Natural killer cell (primary cell): Measurements from ENCODE around the gene ST3GAL3. TPM values are rescaled to one million over a fixed set of nuclear protein-coding genes. Genes with fewer than 3 reads are reported as not detected.
"Not testable (repeated sequence)": the region's sequence is repeated elsewhere in the genome, so short reads cannot be mapped to it uniquely, and the experiment has no call there.

ENCODE experiments used
- ATAC-seq, 3 donors: fragments of 150-1000 bp in 2 of 3; fragments of 200-7000 bp in 1 of 3; cut with Tn5 transposase; 1 replicate in 1 of 3; 2 replicates in 2 of 3; pipeline ENCODE4 v1.10.0; 2021; ENCODE audit warnings: mild to moderate bottlenecking in 2 of 3, moderate library complexity in 2 of 3
- DNase-seq, 2 donors: peaks; one replicate each; pipeline versions ENCODE4 v3.0.0 to v3.0.0-alpha.2; 2013 to 2021; ENCODE audit warnings: mixed read lengths in 1 of 2
- H3K27ac ChIP-seq: one replicate; pipeline ENCODE4 v1.5.1; 2013; ENCODE audit warnings: mild to moderate bottlenecking, low read length
- H3K27me3 ChIP-seq: one replicate; pipeline ENCODE4 v1.6.1; 2013; ENCODE audit warnings: low read length; ENCODE audit not compliant: control insufficient read depth, insufficient read depth
- H3K36me3 ChIP-seq: one replicate; pipeline ENCODE4 v1.6.1; 2013; ENCODE audit warnings: low read length; ENCODE audit not compliant: control insufficient read depth, insufficient read depth
- H3K4me1 ChIP-seq: one replicate; pipeline ENCODE4 v1.6.1; 2013; ENCODE audit warnings: low read length; ENCODE audit not compliant: control insufficient read depth, insufficient read depth
- H3K4me3 ChIP-seq: one replicate; pipeline ENCODE4 v1.5.1; 2013; ENCODE audit warnings: low read length
- H3K9me3 ChIP-seq: one replicate; pipeline ENCODE4 v1.6.1; 2013; ENCODE audit warnings: low read length; ENCODE audit not compliant: control insufficient read depth, insufficient read depth
- H3K27ac Mint-ChIP-seq, 2 donors: one replicate each; pipeline ENCODE4 v1.8.0; 2022; ENCODE audit warnings: mild to moderate bottlenecking in 2 of 2, mixed read lengths in 2 of 2, moderate library complexity in 1 of 2
- H3K27me3 Mint-ChIP-seq, 2 donors: one replicate each; pipeline ENCODE4 v1.8.0; 2022; ENCODE audit warnings: low read depth in 2 of 2, mixed read lengths in 2 of 2
- H3K36me3 Mint-ChIP-seq: one replicate; pipeline ENCODE4 v1.8.0; 2022; ENCODE audit warnings: mixed read lengths
- H3K4me1 Mint-ChIP-seq, 2 donors: one replicate each; pipeline ENCODE4 v1.8.0; 2022; ENCODE audit warnings: mixed read lengths in 2 of 2
- H3K4me3 Mint-ChIP-seq: one replicate; pipeline ENCODE4 v1.8.0; 2022; ENCODE audit warnings: mild to moderate bottlenecking, moderate library complexity, mixed read lengths
- H3K9me3 Mint-ChIP-seq, 2 donors: one replicate each; pipeline ENCODE4 v1.8.0; 2022; ENCODE audit warnings: mixed read lengths in 2 of 2
- CTCF ChIP-seq: fragments of 200-600 bp; IDR thresholded peaks from one replicate; pipeline ENCODE4 v1.8.0; 2022; ENCODE audit warnings: antibody characterized with exemption
- WGBS: methylation state at CpG from one replicate; pipeline ENCODE4 v1.1.7; 2013; ENCODE audit warnings: missing lambda C conversion rate; ENCODE audit not compliant: insufficient coverage; 5-methylcytosine and 5-hydroxymethylcytosine counted together
- intact Hi-C: fragments of 100-400 bp; cut with micrococcal nuclease; formaldehyde crosslinking; loops from one replicate; pipeline ENCODE4 v1.14.2; 2022
- total RNA-seq, 4 donors: library from RNA; stranded (reverse); fragments of 120-200 nt in 1 of 4; gene quantifications; one replicate each; pipeline versions ENCODE4 v1.2.3 to v1.2.4, GENCODE V29; 2013 to 2022

ST3GAL3 gene
- total RNA-seq, 3 donors from 2014 or later (not counting 1 experiment from before 2014, with no cell fraction given) = 22.2 to 27.3 (median 22.3) TPM

GRCh38 chr1:43832998-43833397 lies 125.7 kb downstream of the ST3GAL3 start:
- H3K4me3 Mint-ChIP-seq = no peak overlapping the region
- ATAC-seq (no peak), DNase-seq (no peak)
- H3K4me1 Mint-ChIP-seq = peaks cover 9 to 13% of the 10 kb centered on the region in 2 donors
- H3K27me3 Mint-ChIP-seq = no peaks in the 10 kb centered on the region
- Histone ChIP-seq H3K9me3 (no peaks in the 10 kb centered on the region), H3K27me3 (no peaks in the 10 kb centered on the region), H3K27ac (no peak overlapping the region), H3K4me1 (peaks cover 27% of the 10 kb centered on the region), H3K36me3 (no peaks in the 10 kb centered on the region), H3K4me3 (no peak overlapping the region)
- intact Hi-C loops = no loop called here
- H3K27ac Mint-ChIP-seq = no peak overlapping the region
- no peak for TF ChIP-seq CTCF
- 89% methylated on average over 1 of the region's 1 CpG for WGBS
- H3K9me3 Mint-ChIP-seq = no peaks in the 10 kb centered on the region
- H3K36me3 Mint-ChIP-seq = no peaks in the 10 kb centered on the region

GRCh38 chr1:43833902-43834279 lies 126.6 kb downstream of the ST3GAL3 start:
- H3K4me1 Mint-ChIP-seq = peaks cover 9 to 13% of the 10 kb centered on the region in 2 donors
- H3K36me3 ChIP-seq, H3K27me3 ChIP-seq, H3K27ac ChIP-seq, H3K27ac Mint-ChIP-seq, H3K36me3 Mint-ChIP-seq, H3K9me3 Mint-ChIP-seq, DNase-seq, H3K27me3 Mint-ChIP-seq, H3K9me3 ChIP-seq, ATAC-seq, H3K4me3 ChIP-seq, H3K4me3 Mint-ChIP-seq, intact Hi-C loops: not testable (repeated sequence)
- H3K4me1 ChIP-seq = peaks cover 27% of the 10 kb centered on the region
- 71% methylated on average over 10 of the region's 10 CpGs for WGBS

GRCh38 chr1:43834280-43835081 lies 127.1 kb downstream of the ST3GAL3 start:
- peaks cover 4% of the 10 kb centered on the region for H3K36me3 ChIP-seq
- TF ChIP-seq CTCF = no peak
- no peak overlapping the region for H3K4me3 ChIP-seq
- H3K4me1 Mint-ChIP-seq = peaks cover 11 to 13% of the 10 kb centered on the region in 2 donors
- no peak for ATAC-seq
- no peak overlapping the region for H3K27ac Mint-ChIP-seq
- H3K9me3 ChIP-seq = no peaks in the 10 kb centered on the region
- H3K36me3 Mint-ChIP-seq = no peaks in the 10 kb centered on the region
- no peaks in the 10 kb centered on the region for H3K27me3 ChIP-seq
- peaks cover 27% of the 10 kb centered on the region for H3K4me1 ChIP-seq
- 67% methylated on average over 13 of the region's 14 CpGs for WGBS
- no peaks in the 10 kb centered on the region for H3K27me3 Mint-ChIP-seq
- DNase-seq = no peak
- intact Hi-C loops = no loop called here
- H3K4me3 Mint-ChIP-seq = no peak overlapping the region
- H3K27ac ChIP-seq = no peak overlapping the region
- H3K9me3 Mint-ChIP-seq = no peaks in the 10 kb centered on the region

GRCh38 chr1:43835082-43836021 lies 128.0 kb downstream of the ST3GAL3 start:
- H3K27ac Mint-ChIP-seq = no peak overlapping the region
- Histone ChIP-seq H3K4me1 (peaks cover 27% of the 10 kb centered on the region), H3K4me3 (no peak overlapping the region), H3K27me3 (no peaks in the 10 kb centered on the region), H3K9me3 (no peaks in the 10 kb centered on the region), H3K36me3 (peaks cover 4% of the 10 kb centered on the region), H3K27ac (no peak overlapping the region)
- H3K4me1 Mint-ChIP-seq = peaks cover 14 to 15% of the 10 kb centered on the region in 2 donors
- ATAC-seq (no peak), DNase-seq (no peak)
- 83% methylated on average over 11 of the region's 11 CpGs for WGBS
- H3K4me3 Mint-ChIP-seq = no peak overlapping the region
- no peaks in the 10 kb centered on the region for H3K27me3 Mint-ChIP-seq
- intact Hi-C loops = no loop called here
- no peaks in the 10 kb centered on the region for H3K9me3 Mint-ChIP-seq
- H3K36me3 Mint-ChIP-seq = no peaks in the 10 kb centered on the region
- no peak for TF ChIP-seq CTCF
